Measurements from ENCODE around the gene B4GALNT1. TPM values are rescaled to one million over a fixed set of nuclear protein-coding genes. Genes with fewer than 3 reads are reported as not detected.

B4GALNT1 gene
- total and polyA plus RNA-seq, 10 of the 15 experiments (the other 5 are each of a cell fraction or from before 2014, with no cell fraction given): 0.01 to 0.38 (median 0.14) TPM; not detected in 3

- Histone ChIP-seq H3K36me3 (ENCODE audit: control insufficient read depth in 2 of 2, insufficient read depth in 2 of 2, low read length in 1 of 2) (no peaks in the 10 kb centered on the region), H3K4me3 (no peak overlapping the region), H3K27me3 (replicated peaks in 1 of 2; ENCODE audit: control insufficient read depth in 2 of 2, insufficient read depth in 2 of 2, low read length in 1 of 2) (no peaks in the 10 kb centered on the region), H3K4me2 (ENCODE audit: control insufficient read depth, insufficient read depth) (no peak overlapping the region), H3K9ac (ENCODE audit: control insufficient read depth, insufficient read depth, low read length) (no peak overlapping the region), H3K4me1 (ENCODE audit: control insufficient read depth, insufficient read depth, low read length) (peaks cover 4% of the 10 kb centered on the region; the same call in 1 of the 2 replicates), H4K20me1 (ENCODE audit: control insufficient read depth, insufficient read depth) (no peaks in the 10 kb centered on the region), H3K9me3 (replicated peaks; ENCODE audit: control insufficient read depth, insufficient read depth, low read length) (no peaks in the 10 kb centered on the region), H3K79me2 (ENCODE audit: control insufficient read depth, insufficient read depth, low read length) (peaks cover 7% of the 10 kb centered on the region), H2AFZ (ENCODE audit: control insufficient read depth, low read depth, low read length) (no peak overlapping the region), H3K27ac (ENCODE audit: control insufficient read depth, insufficient read depth) (no peak overlapping the region)
- in situ Hi-C loops (cut with MboI) (no loop called here), intact Hi-C loops (cut with micrococcal nuclease; ENCODE audit: unreplicated experiment) (loop anchor here (5.0 kb wide), 1 partner anchor 99 kb away; the partner anchor contains the start of gene OS9)
- CTCF ChIA-PET: interaction anchor here (0.5 to 5.1 kb wide), 14 partner anchors 10 to 307 kb away, joined by 3 to 52 read pairs (median 4); partner anchors contain the start of genes DCTN2 and OS9
- RAD21 ChIA-PET (ENCODE audit: unreplicated experiment): interaction anchor here (0.6 to 1.0 kb wide), 4 partner anchors 12 to 169 kb away, joined by 3 to 4 read pairs (median 4); no protein-coding TSS in a partner anchor
- no peak for DNase-seq (ENCODE audit: low read depth, low spot score)
- FAIRE-seq: no peak
- POLR2A ChIA-PET: interaction anchor here (1.0 to 2.0 kb wide), 7 partner anchors 8 to 69 kb away, joined by 3 to 9 read pairs (median 4); no protein-coding TSS in a partner anchor
- no peak for ATAC-seq
- TF ChIP-seq FOS (IDR thresholded peaks at IDR 0.05; ENCODE audit: borderline replicate concordance, extremely low read depth, insufficient read length): no peak
- 95% methylated on average over 4 of the region's 4 CpGs for WGBS (ENCODE audit: insufficient coverage, insufficient replicate concordance, low lambda C conversion rate, missing lambda C conversion rate)
- BruUV-seq (replicated peaks): no TSS peak
- SMC1A ChIA-PET (ENCODE audit: uncharacterized antibody, unreplicated experiment): interaction anchor here (0.6 to 2.8 kb wide), 9 partner anchors 8 to 1115 kb away, joined by 3 to 15 read pairs (median 4); partner anchors contain the start of gene GLI1
Observed at GRCh38 chr12:57593187-57593586, 39.8 kb downstream of the B4GALNT1 start.

DNA sequence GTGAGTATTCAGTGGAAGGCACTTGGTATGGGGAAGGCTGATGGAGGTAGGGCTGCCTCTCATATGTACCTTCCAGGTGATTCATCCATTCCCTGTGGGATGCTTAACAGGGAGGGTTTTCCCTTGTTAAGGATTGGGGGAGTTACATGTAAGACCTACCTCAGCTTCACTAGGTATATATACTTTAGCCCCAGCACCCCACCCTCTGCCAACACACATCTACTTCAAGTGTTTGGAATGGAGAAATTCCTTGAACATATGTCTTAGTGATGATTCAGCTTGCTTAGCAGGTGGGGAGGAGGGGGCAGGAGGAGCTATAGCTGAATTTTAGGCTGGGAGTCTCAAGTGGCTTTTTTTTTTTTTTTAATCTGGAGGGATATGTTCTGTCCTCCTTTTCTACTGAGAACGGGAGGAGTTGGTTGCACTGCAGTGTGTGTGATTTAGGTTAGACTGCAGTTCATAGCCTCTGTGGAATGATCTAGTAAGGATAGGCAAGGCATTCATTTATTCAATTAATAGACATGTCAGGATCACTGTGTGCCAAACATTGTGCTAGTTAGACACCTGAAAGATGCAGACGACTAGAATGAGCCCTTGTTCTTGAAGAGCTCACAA is 40.3 kb downstream of the B4GALNT1 start:
- CTCF ChIA-PET: interaction anchor here (0.5 to 5.1 kb wide), 11 partner anchors 10 to 189 kb away, joined by 3 to 52 read pairs (median 4); partner anchors contain the start of gene OS9
- RAD21 ChIA-PET (ENCODE audit: unreplicated experiment): interaction anchor here (0.6 to 2.3 kb wide), 4 partner anchors 13 to 22 kb away, joined by 3 to 8 read pairs (median 4); no protein-coding TSS in a partner anchor
- intact Hi-C loops (cut with micrococcal nuclease; ENCODE audit: unreplicated experiment): loop anchor here (5.0 kb wide), 1 partner anchor 100 kb away; the partner anchor contains the start of gene OS9
- SMC1A ChIA-PET (ENCODE audit: uncharacterized antibody, unreplicated experiment): interaction anchor here (1.0 to 2.8 kb wide), 8 partner anchors 9 to 149 kb away, joined by 3 to 15 read pairs (median 5); partner anchors contain the start of gene GLI1
- Histone ChIP-seq H3K4me2 (ENCODE audit: control insufficient read depth, insufficient read depth) (no peak overlapping the region; the same call in 1 of the 2 replicates), H3K4me3 (no peak overlapping the region), H4K20me1 (ENCODE audit: control insufficient read depth, insufficient read depth) (no peaks in the 10 kb centered on the region), H3K9ac (ENCODE audit: control insufficient read depth, insufficient read depth, low read length) (no peak overlapping the region), H3K9me3 (replicated peaks; ENCODE audit: control insufficient read depth, insufficient read depth, low read length) (no peaks in the 10 kb centered on the region), H3K4me1 (ENCODE audit: control insufficient read depth, insufficient read depth, low read length) (peaks cover 4% of the 10 kb centered on the region; the same call in 1 of the 2 replicates), H3K27ac (ENCODE audit: control insufficient read depth, insufficient read depth) (no peak overlapping the region), H3K27me3 (replicated peaks in 1 of 2; ENCODE audit: control insufficient read depth in 2 of 2, insufficient read depth in 2 of 2, low read length in 1 of 2) (no peaks in the 10 kb centered on the region), H2AFZ (ENCODE audit: control insufficient read depth, low read depth, low read length) (no peak overlapping the region), H3K36me3 (ENCODE audit: control insufficient read depth in 2 of 2, insufficient read depth in 2 of 2, low read length in 1 of 2) (no peaks in the 10 kb centered on the region), H3K79me2 (ENCODE audit: control insufficient read depth, insufficient read depth, low read length) (peaks cover 7% of the 10 kb centered on the region)
- in situ Hi-C loops (cut with MboI): no loop called here
- FAIRE-seq (no peak), DNase-seq (ENCODE audit: low read depth, low spot score) (no peak), ATAC-seq (no peak)
- BruUV-seq (replicated peaks): no TSS peak
- 77% methylated on average over 2 of the region's 2 CpGs for WGBS (ENCODE audit: insufficient coverage, insufficient replicate concordance, low lambda C conversion rate, missing lambda C conversion rate)
- POLR2A ChIA-PET: interaction anchor here (1.1 to 2.0 kb wide), 5 partner anchors 7 to 68 kb away, joined by 3 to 9 read pairs (median 5); no protein-coding TSS in a partner anchor
- no peak for TF ChIP-seq SMARCA5 (IDR thresholded peaks at IDR 0.05)
- TF ChIP-seq SREBF2 (IDR thresholded peaks at IDR 0.05; ENCODE audit: low read length): no peak
- TF ChIP-seq, protein P1, sequence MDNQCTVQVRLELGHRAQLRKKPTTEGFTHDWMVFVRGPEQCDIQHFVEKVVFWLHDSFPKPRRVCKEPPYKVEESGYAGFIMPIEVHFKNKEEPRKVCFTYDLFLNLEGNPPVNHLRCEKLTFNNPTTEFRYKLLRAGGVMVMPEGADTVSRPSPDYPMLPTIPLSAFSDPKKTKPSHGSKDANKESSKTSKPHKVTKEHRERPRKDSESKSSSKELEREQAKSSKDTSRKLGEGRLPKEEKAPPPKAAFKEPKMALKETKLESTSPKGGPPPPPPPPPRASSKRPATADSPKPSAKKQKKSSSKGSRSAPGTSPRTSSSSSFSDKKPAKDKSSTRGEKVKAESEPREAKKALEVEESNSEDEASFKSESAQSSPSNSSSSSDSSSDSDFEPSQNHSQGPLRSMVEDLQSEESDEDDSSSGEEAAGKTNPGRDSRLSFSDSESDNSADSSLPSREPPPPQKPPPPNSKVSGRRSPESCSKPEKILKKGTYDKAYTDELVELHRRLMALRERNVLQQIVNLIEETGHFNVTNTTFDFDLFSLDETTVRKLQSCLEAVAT (IDR thresholded peaks at IDR 0.05): no peak
- no peak for TF ChIP-seq EP300 (IDR thresholded peaks at IDR 0.05; ENCODE audit: borderline replicate concordance in 1 of 2, control insufficient read depth in 1 of 2, low read depth in 2 of 2, low read length in 2 of 2)
- no peak for TF ChIP-seq ZBTB11 (CRISPR knock-in tag; IDR thresholded peaks at IDR 0.05)
- TF ChIP-seq NRF1 (conservative IDR thresholded peaks at IDR 0.05; ENCODE audit: low read depth, low read length): no peak
